ENCODE results near the gene MT1G. TPM values are rescaled to one million over a fixed set of nuclear protein-coding genes. Genes with fewer than 3 reads are reported as not detected.

Gene MT1G
- total RNA-seq, 4 donors from 2014 or later, result 410 to 930 (median 704) TPM

- TF ChIP-seq CTCF (IDR thresholded peaks at IDR 0.05), result no peak
- TF ChIP-seq POLR2A (IDR thresholded peaks at IDR 0.05), result no peak
- no peaks in the 10 kb centered on the region for H3K9me3 ChIP-seq
- no peak for DNase-seq
- H3K27me3 ChIP-seq, result peaks cover 4% of the 10 kb centered on the region
- no peak overlapping the region for H3K4me3 ChIP-seq (replicated peaks in 1 of 3)
- intact Hi-C loops (cut with DNase I), result no loop called here
- no peaks in the 10 kb centered on the region for H3K36me3 ChIP-seq
- 29 to 41% methylated on average over 26 to 29 of the region's 40 CpGs for WGBS, 2 donors
- H3K4me1 ChIP-seq, result peaks cover 4 to 20% of the 10 kb centered on the region in 2 donors
- no peak overlapping the region for H3K27ac ChIP-seq
Observed at GRCh38 chr16:56635441-56635967, 32.4 kb downstream of the MT1G start.

GRCh38 chr16:56634715-56635440 lies 33.0 kb downstream of the MT1G start:
- TF ChIP-seq CTCF (IDR thresholded peaks at IDR 0.05) (no peak), POLR2A (IDR thresholded peaks at IDR 0.05) (no peak)
- DNase-seq, result no peak
- no peaks in the 10 kb centered on the region for H3K36me3 ChIP-seq
- peaks cover 4 to 20% of the 10 kb centered on the region in 2 donors for H3K4me1 ChIP-seq
- H3K9me3 ChIP-seq, result no peaks in the 10 kb centered on the region
- peaks cover 4% of the 10 kb centered on the region for H3K27me3 ChIP-seq
- WGBS, 2 donors, result 41 to 45% methylated on average over 39 to 47 of the region's 47 CpGs
- H3K4me3 ChIP-seq (replicated peaks in 1 of 3), result no peak overlapping the region
- H3K27ac ChIP-seq, result no peak overlapping the region
- intact Hi-C loops (cut with DNase I), result no loop called here

- Histone ChIP-seq H3K4me3 (replicated peaks in 1 of 3) (peak overlapping the region in 1 of 3 donors; percentile 41), H3K9me3 (no peaks in the 10 kb centered on the region), H3K27ac (no peak overlapping the region), H3K4me1 (peaks cover under 1 to 18% of the 10 kb centered on the region in 2 donors), H3K36me3 (no peaks in the 10 kb centered on the region), H3K27me3 (peaks cover 4% of the 10 kb centered on the region)
- 79 to 80% methylated on average over 7 of the region's 7 CpGs for WGBS, 2 donors
- intact Hi-C loops (cut with DNase I), result no loop called here
- TF ChIP-seq CTCF (IDR thresholded peaks at IDR 0.05) (no peak), POLR2A (IDR thresholded peaks at IDR 0.05) (no peak)
- no peak for DNase-seq
Observed at GRCh38 chr16:56633535-56633934, 34.3 kb downstream of the MT1G start.

GRCh38 chr16:56632848-56633365 lies 35.0 kb downstream of the MT1G start:
- intact Hi-C loops (cut with DNase I), result no loop called here
- H3K27me3 ChIP-seq, result peaks cover 4% of the 10 kb centered on the region
- DNase-seq, result no peak
- 52 to 58% methylated on average over 6 of the region's 6 CpGs for WGBS, 2 donors
- H3K9me3 ChIP-seq, result no peaks in the 10 kb centered on the region
- peaks cover 0 to 14% of the 10 kb centered on the region in 2 donors for H3K4me1 ChIP-seq
- H3K4me3 ChIP-seq (replicated peaks in 1 of 3), result peak overlapping the region; percentile 14 to 41 (median 21)
- no peaks in the 10 kb centered on the region for H3K36me3 ChIP-seq
- peak overlapping the region; percentile 22 to 73 (median 27) for H3K27ac ChIP-seq
- TF ChIP-seq POLR2A (IDR thresholded peaks at IDR 0.05), result no peak
- TF ChIP-seq CTCF (IDR thresholded peaks at IDR 0.05), result no peak

Measured in thyroid gland (tissue), 4 donors.